GM21619 (cell line): ENCODE measurements around the gene OPRM1.
"Not testable (repeated sequence)": the region's sequence is repeated elsewhere in the genome, so short reads cannot be mapped to it uniquely, and the experiment has no call there.

Experiments used
- ATAC-seq: cut with Tn5 transposase; IDR thresholded peaks from one replicate; pipeline ENCODE4 v1.9.1; 2021; ENCODE audit not compliant: unreplicated experiment

OPRM1 gene

DNA sequence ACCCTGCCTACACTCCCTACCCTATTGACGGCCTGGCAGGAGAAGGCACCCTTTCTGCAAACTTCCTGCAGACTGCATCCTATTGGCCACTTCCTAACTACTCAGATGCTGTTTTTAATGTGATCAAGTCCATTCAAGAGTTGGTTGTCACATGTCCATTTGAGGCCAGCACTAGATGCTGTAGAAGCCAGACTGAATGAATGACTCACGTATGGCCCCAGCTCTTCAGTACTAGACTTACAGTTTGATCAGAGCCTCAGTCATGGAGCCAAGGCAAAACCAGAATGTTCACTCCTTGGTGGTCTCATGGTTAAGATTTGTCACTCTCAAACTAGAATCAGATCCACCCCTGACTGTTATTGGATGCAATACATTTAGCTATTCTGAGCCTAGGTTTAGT lies 101.7 kb downstream of the OPRM1 start:
- no peak for ATAC-seq

GRCh38 chr6:154143753-154144152 lies 104.7 kb downstream of the OPRM1 start:
- no peak for ATAC-seq

- no peak for ATAC-seq
Observed at GRCh38 chr6:154154389-154154967, 115.4 kb downstream of the OPRM1 start.

DNA sequence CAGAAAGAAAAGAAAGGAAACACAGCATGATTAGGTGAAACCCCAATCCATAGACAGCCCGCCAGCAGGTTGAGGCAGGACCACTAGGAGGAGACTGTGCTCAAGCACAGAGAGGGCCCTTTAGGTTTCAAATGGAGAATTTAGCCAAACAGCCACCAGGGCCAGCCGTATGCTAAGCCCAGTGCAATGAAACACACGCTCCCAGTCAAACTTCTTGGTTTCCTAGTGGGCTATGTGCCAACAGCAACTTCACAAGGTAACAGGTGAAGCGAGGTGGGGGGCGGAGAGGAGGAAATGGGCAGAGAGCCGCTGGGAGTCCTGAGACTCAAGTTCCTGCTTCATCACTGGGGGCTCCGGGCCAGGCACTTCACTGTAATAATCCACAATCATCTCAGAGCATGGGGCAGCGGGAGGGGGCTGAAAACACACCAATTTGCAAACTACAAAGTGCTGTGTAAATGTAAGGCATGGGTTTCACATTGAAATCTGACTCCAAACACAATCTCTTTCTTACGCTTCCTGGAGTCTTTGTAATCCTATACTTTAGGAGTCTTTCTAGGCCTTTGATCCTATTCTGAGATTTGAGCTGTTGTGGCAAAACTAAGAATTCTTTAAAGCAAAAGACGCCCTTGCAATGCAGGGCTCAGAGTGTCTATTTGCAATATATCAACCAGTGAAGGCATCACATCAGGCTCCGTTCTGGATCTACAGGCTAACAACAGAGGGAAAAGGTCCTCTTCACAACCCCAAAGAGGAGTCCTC lies 117.3 kb downstream of the OPRM1 start:
- ATAC-seq: peak; percentile 69

DNA sequence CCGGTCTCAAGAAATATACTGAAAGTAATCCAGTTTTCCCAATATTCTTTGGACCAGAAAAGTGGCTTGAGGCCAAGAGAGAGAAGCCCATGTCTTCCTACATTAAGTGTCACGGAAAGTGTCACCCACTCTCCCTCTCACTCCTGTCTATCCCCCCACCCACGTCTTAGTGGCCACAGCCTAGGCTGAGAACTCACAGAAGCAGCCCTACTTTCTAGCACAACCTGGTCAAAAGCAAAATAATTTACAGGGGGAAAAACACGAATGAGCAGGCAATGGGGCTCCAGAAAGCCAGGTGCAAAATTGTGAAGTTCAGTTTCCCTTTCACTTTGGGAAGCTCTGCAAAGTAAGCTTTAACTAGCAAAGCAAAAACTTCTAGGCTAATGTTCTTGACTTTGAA lies 118.0 kb downstream of the OPRM1 start:
- ATAC-seq: peak; percentile 55

DNA sequence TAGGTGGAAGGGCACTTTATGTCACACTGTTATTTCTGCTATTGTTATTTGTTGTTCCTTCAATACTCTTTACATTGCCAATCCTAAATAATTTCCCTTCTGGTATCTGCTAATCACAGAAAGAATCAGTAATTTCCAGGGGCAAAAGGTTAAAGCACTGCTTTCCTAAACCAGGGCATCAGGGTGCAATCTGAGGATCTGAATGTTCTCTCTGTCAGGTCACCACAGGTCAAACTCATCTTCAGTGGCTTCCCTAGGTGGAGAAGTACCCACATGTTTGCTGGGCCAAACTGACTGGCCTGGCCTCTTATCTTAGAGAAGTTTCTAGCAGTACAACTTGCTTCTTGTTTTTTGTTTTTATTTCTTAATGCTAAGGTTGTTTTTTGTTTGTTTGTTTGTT lies 118.7 kb downstream of the OPRM1 start:
- no peak for ATAC-seq

DNA sequence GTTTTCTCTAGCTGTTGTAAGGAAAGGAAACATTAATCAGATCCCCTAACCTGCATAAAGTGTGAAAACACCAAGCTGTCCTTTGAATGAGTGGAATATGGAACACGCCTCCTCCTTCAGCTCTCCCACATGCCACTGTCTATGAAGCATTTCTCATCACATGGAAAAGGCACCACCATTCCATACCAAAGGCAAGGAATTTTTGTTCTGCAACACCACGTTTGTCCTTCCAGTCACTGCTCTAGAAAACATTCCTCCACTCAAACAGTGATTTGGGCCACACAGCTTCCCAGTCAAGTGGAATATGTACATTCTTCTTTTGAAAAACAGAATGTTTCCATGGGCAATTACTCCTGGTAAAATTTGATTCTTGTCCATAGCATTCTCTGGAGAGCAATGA lies 120.1 kb downstream of the OPRM1 start:
- no peak for ATAC-seq

GRCh38 chr6:154161689-154162088 lies 122.6 kb downstream of the OPRM1 start:
- ATAC-seq: peak; percentile 68

GRCh38 chr6:154164397-154164796 lies 125.4 kb downstream of the OPRM1 start:
- no peak for ATAC-seq

DNA sequence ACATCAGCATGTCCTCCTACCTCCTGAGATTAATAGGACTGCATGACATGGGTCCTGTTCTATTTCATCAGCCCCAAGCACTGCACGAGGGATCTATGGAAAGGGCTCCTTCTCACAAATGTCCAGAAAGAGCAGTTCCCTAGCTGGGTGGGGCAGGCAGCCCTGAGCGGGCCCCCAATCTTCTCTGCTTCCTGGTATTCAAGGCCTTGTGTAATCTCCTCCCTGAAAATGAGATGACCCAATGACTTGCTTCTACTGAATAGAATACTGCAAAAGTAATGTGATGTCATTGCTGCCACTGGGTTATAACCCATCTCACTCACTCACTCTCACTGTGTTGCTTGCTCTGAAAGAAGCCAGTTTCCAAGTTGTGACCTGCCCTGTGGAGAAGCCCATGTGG lies 126.4 kb downstream of the OPRM1 start:
- ATAC-seq: no peak

DNA sequence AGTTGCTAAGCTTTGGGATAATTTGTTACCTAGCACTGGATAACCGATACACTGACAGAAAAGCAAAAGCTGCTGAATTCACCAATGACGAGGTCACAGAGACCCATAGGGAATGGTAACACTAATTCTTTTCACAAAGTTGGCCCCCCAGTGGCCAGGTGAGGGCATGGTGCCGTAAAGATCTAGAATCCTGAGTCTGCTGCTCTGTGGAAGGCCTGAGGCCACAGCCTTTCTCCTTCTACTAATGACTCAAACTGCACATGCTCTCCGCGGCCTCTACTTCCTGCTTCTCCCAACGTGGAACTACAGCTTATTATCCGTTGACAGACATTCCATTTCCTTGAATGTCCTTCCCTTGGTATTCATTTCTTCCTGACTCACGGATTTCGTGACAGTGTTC lies 127.1 kb downstream of the OPRM1 start:
- ATAC-seq: no peak

DNA sequence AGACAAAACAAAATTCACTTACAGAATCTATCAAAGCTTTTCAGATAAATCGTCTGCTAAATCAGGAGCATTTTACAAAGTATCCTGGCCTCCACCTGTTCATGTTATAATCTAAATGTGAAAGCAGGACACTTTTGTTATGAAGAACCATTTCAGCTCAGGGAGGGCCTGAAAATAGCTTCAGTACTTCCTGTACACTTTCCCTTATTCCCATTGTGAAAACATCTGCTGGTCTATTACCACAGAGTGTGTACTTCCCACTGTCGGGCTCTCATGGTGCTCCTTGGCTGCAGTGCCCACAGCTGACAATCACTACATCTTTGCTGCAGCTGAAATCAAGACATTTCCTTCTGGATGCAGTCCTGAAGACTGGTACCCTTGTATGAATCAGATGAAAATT lies 128.1 kb downstream of the OPRM1 start:
- no peak for ATAC-seq

GRCh38 chr6:154169193-154169847 lies 130.3 kb downstream of the OPRM1 start:
- ATAC-seq: peak; percentile 41

- no peak for ATAC-seq
Observed at GRCh38 chr6:154170106-154170505, 131.1 kb downstream of the OPRM1 start.

GRCh38 chr6:154172393-154172792 lies 133.4 kb downstream of the OPRM1 start:
- ATAC-seq: not testable (repeated sequence)

- ATAC-seq: no peak
Observed at GRCh38 chr6:154179434-154179833, 140.4 kb downstream of the OPRM1 start.

GRCh38 chr6:154187203-154187602 lies 148.2 kb downstream of the OPRM1 start:
- no peak for ATAC-seq

- ATAC-seq: no peak
Observed at GRCh38 chr6:154187714-154188113, 148.7 kb downstream of the OPRM1 start.

GRCh38 chr6:154196333-154196885 lies 157.4 kb downstream of the OPRM1 start:
- ATAC-seq: no peak

DNA sequence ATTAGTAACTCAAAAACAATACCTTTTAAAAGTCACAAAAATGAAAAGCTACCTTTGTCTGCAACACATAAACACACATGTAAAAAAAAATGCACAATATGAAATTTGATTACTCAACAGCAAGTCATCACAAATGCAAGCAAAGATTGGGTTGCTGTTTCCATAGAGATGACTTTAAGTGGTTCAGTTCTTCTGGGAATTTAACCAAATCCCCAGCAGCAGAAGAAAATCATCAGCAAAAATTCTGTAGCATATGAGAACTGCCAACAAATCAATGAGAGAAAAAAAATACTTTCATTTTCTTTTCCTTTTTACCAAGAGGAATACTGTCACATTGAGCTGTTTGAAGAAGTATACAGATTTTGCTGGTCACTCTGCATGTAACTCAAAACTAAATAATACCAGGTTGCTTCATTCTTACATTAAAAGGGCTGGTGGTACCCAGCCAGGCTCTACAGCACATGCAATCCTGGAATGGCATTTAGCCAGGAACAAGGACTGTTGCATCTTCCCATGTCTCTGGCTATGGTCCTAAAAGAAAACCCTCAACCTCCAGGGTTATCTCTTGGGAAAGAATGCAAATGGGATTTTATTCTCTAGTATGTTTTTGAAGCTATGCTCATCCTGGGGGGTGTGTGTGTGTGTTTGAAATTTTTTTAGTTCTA lies 158.3 kb downstream of the OPRM1 start:
- ATAC-seq: no peak

- ATAC-seq: not testable (repeated sequence)
Observed at GRCh38 chr6:154201688-154202087, 162.6 kb downstream of the OPRM1 start.
